SK-N-MC (cell line): ENCODE measurements around the gene CSMD2.

ENCODE experiments used
- EZH2 ChIP-seq: fragments of 200-600 bp; sonication (generic); IDR thresholded peaks from one replicate; pipeline ENCODE4 v1.6.1; 2017; ENCODE audit warnings: antibody characterized with exemption
- FOXP2 ChIP-seq: optimal IDR thresholded peaks from 2 replicates; pipeline ENCODE3; 2011; ENCODE audit warnings: mild to moderate bottlenecking, moderate library complexity; ENCODE audit not compliant: insufficient read depth; ENCODE audit errors: extremely low read length, control extremely low read depth
- POLR2AphosphoS5 ChIP-seq: IDR thresholded peaks from 2 replicates; pipeline ENCODE4 v1.6.1; 2012; ENCODE audit warnings: mild to moderate bottlenecking, low read depth, low read length, borderline replicate concordance

DNA sequence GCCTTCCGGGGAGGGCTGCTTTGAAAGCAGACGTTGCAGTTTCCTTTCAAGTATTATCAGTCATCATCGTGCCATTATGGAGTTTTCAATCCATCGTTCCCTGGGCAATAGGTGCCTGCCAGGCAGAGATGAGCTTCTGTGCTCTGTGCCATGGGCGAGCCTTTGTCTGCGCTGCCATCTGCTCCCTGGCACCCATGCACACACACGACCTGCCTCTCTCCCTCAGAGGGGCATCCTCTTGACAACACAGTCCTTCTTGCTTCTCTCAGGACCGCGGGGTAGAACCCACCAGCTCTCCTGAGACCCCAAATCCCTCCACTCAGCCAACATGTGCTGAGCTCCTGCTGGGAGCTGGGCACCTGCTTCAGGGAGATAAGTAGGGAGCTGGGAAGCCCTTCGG is 151.9 kb downstream of the CSMD2 start:
- no peak for TF ChIP-seq EZH2
- no peak for TF ChIP-seq FOXP2
- TF ChIP-seq POLR2AphosphoS5 = no peak
